Epidermal melanocyte (primary cell): Measurements from ENCODE around the gene B3GALNT2.
A peak's percentile ranks its signal among the peaks of the same experiment; 100 is the strongest.
"Not testable (repeated sequence)": the region's sequence is repeated elsewhere in the genome, so short reads cannot be mapped to it uniquely, and the experiment has no call there.

ENCODE experiments used
- DNase-seq: peaks from one replicate; pipeline ENCODE4 v3.0.0; 2011; ENCODE audit warnings: low spot score; ENCODE audit not compliant: insufficient read length

Gene B3GALNT2

GRCh38 chr1:235504494-235505222, 406 bp upstream of the B3GALNT2 start:
- DNase-seq = peak; percentile 84

- DNase-seq = no peak
Observed at GRCh38 chr1:235503403-235504121, 690 bp downstream of the B3GALNT2 start.

- no peak for DNase-seq
Observed at GRCh38 chr1:235502601-235503402, 1.4 kb downstream of the B3GALNT2 start.

GRCh38 chr1:235500971-235501540, 3.2 kb downstream of the B3GALNT2 start:
- no peak for DNase-seq

- no peak for DNase-seq
Observed at GRCh38 chr1:235495551-235495950, 8.7 kb downstream of the B3GALNT2 start.

- no peak for DNase-seq
Observed at GRCh38 chr1:235495030-235495429, 9.2 kb downstream of the B3GALNT2 start.

GRCh38 chr1:235494531-235494930, 9.7 kb downstream of the B3GALNT2 start:
- DNase-seq = no peak

GRCh38 chr1:235491644-235492043, 12.6 kb downstream of the B3GALNT2 start:
- DNase-seq = no peak

- no peak for DNase-seq
Observed at GRCh38 chr1:235486321-235486720, 17.9 kb downstream of the B3GALNT2 start.

- DNase-seq = no peak
Observed at GRCh38 chr1:235485558-235485957, 18.7 kb downstream of the B3GALNT2 start.

GRCh38 chr1:235483090-235483489, 21.2 kb downstream of the B3GALNT2 start:
- DNase-seq = no peak

GRCh38 chr1:235473806-235474205, 30.4 kb downstream of the B3GALNT2 start:
- DNase-seq = no peak

- DNase-seq = no peak
Observed at GRCh38 chr1:235470741-235471439, 33.4 kb downstream of the B3GALNT2 start.

- not testable (repeated sequence) for DNase-seq
Observed at GRCh38 chr1:235469897-235470296, 34.4 kb downstream of the B3GALNT2 start.

GRCh38 chr1:235468970-235469369, 35.3 kb downstream of the B3GALNT2 start:
- no peak for DNase-seq

- no peak for DNase-seq
Observed at GRCh38 chr1:235468004-235468403, 36.2 kb downstream of the B3GALNT2 start.

- no peak for DNase-seq
Observed at GRCh38 chr1:235465066-235465465, 39.2 kb downstream of the B3GALNT2 start.

GRCh38 chr1:235462832-235463231, 41.4 kb downstream of the B3GALNT2 start:
- not testable (repeated sequence) for DNase-seq

- no peak for DNase-seq
Observed at GRCh38 chr1:235461954-235462353, 42.3 kb downstream of the B3GALNT2 start.

GRCh38 chr1:235460770-235461169, 43.5 kb downstream of the B3GALNT2 start:
- no peak for DNase-seq

GRCh38 chr1:235457856-235458255, 46.4 kb downstream of the B3GALNT2 start:
- DNase-seq = not testable (repeated sequence)
